Esophagus squamous epithelium (tissue), 4 donors: ENCODE data around the gene PSMD7.

Source experiments
- CTCF ChIP-seq, 6 experiments: fragments of 450-650 bp in 4 of 6; fragments of 200-600 bp in 2 of 6; sonication (generic) in 2 of 6; IDR thresholded peaks; one replicate each; pipeline ENCODE4 v1.5.1; 2016 to 2019; ENCODE audit warnings: antibody characterized with exemption in 6 of 6, mild to moderate bottlenecking in 4 of 6, moderate library complexity in 4 of 6
- POLR2A ChIP-seq, 4 donors: fragments of 450-650 bp; IDR thresholded peaks; one replicate each; pipeline ENCODE4 v1.6.1; 2017; ENCODE audit warnings: antibody characterized with exemption in 4 of 4, mild to moderate bottlenecking in 4 of 4, moderate library complexity in 3 of 4

- no peak for TF ChIP-seq CTCF (IDR thresholded peaks at IDR 0.05)
- no peak for TF ChIP-seq POLR2A (IDR thresholded peaks at IDR 0.05)
Observed at GRCh38 chr16:74320707-74321106, 24.1 kb downstream of the PSMD7 start.
